WI38 (cell line): ENCODE results near the gene PCNX4.

ENCODE experiments used
- H3K4me3 ChIP-seq: 2 replicates; pipeline ENCODE4 v1.5.1; 2011; ENCODE audit warnings: low read depth, mild to moderate bottlenecking, control low read depth, low read length
- TF ChIP-seq, protein P1 (sequence below): IDR thresholded peaks from 2 replicates; pipeline ENCODE4 v1.5.1; 2012; ENCODE audit warnings: low read depth, mild to moderate bottlenecking, control low read depth, low read length

Gene PCNX4

GRCh38 chr14:60133487-60133886, 41.8 kb downstream of the PCNX4 start:
- H3K4me3 ChIP-seq, result no peak overlapping the region
- TF ChIP-seq, protein P1, sequence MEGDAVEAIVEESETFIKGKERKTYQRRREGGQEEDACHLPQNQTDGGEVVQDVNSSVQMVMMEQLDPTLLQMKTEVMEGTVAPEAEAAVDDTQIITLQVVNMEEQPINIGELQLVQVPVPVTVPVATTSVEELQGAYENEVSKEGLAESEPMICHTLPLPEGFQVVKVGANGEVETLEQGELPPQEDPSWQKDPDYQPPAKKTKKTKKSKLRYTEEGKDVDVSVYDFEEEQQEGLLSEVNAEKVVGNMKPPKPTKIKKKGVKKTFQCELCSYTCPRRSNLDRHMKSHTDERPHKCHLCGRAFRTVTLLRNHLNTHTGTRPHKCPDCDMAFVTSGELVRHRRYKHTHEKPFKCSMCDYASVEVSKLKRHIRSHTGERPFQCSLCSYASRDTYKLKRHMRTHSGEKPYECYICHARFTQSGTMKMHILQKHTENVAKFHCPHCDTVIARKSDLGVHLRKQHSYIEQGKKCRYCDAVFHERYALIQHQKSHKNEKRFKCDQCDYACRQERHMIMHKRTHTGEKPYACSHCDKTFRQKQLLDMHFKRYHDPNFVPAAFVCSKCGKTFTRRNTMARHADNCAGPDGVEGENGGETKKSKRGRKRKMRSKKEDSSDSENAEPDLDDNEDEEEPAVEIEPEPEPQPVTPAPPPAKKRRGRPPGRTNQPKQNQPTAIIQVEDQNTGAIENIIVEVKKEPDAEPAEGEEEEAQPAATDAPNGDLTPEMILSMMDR, result no peak

DNA sequence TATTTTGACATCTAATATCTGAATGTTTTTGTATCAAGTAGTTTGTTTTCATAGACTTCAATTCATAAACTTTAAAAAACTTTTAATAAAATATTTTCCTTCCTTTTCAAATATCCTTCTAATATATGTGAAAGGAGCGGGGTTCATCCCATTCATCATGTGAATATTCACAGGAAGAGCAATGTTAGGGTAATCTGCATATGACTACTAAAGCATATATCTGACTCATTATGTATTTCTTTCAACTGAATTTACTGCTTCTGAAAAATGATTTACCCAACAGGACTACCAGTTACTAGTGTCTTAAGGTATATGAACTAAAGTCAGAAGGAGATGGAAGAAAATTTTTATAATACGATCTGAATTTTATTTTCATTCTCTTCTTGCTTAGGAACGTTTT, 43.0 kb downstream of the PCNX4 start:
- H3K4me3 ChIP-seq, result no peak overlapping the region
- TF ChIP-seq, protein P1, result no peak

DNA sequence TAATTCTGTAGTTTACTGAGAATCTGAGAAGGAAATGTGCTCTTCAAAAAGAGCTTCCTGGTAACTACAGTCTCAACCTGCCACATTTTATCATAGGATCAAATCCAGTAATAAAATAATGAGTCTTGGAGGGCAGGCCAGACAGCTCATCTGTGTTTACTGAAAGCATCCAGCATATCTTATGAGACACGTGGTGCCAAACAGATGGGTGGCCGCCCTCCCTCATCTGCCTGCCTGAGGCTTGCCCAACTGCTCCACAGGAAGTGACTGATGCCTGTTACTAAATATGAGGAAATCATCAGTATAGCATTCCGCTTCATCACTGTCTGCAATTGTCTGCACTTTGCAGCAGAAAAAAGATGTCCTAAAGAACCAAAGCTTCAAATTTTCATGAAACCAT, 60.0 kb downstream of the PCNX4 start:
- no peak overlapping the region for H3K4me3 ChIP-seq
- TF ChIP-seq, protein P1, result no peak

GRCh38 chr14:60153991-60154390, 62.3 kb downstream of the PCNX4 start:
- TF ChIP-seq, protein P1, result no peak
- H3K4me3 ChIP-seq, result no peak overlapping the region

- no peak overlapping the region for H3K4me3 ChIP-seq
- TF ChIP-seq, protein P1, result no peak
These were observed 62.9 kb downstream of the PCNX4 start for GRCh38 chr14:60154671-60155070.

GRCh38 chr14:60160422-60160821, 68.7 kb downstream of the PCNX4 start:
- TF ChIP-seq, protein P1, result no peak
- H3K4me3 ChIP-seq, result no peak overlapping the region

DNA sequence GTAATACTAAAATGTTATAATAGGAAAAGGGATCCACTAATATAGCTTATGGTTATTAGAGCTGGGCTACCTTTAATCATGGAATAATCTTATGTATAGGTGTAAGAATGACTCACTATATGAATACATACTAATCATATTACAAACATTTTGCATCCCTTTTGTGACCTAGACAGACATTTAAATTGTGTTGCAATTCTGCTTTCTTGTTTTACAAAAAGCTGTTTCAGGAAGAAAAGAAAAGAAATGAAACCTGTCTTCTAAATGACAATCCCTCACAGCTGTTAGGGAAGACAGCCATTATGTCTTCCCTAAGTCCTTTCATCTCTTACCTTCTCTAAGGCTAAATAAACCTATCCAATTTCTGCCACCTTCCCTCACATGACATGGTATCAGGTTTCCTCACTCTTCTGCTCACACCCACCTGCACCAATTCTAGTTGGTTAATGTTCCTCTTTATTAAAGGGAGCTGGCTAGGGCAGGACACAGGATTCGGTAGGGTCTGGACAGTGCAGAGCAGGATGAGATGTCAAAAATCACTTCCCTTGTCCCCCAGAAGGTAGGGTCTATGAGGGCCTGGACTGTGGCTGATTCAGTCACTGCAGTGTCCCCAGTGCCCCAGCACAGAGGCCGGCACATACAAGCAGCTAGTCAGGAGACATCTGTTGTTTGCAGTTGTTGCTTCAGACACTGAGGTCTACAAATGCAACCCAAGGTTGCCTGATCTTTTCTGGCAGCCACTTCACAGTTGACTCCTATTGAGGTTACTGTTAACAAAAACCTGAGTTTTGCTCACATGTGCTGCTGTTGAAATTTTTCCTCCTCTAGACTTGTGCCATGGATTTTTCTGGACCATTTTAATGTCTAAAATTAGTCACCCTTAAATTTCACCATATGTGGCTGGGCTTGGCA, 69.7 kb downstream of the PCNX4 start:
- H3K4me3 ChIP-seq, result no peak overlapping the region

More for the DNA sequence above, 69.7 kb downstream of the PCNX4 start:
- TF ChIP-seq, protein P1, result no peak
